ENCODE data around the gene RGS6.

GRCh38 chr14:72589652-72590051, 657.4 kb downstream of the RGS6 start:
- TF ChIP-seq SPI1 (IDR thresholded peaks at IDR 0.05; ENCODE audit: low read depth, low read length) (no peak), POLR2AphosphoS5 (IDR thresholded peaks at IDR 0.05; ENCODE audit: low read depth, low read length) (no peak), TAF1 (IDR thresholded peaks at IDR 0.05; ENCODE audit: low read depth, low read length) (no peak), POU2F2 (IDR thresholded peaks at IDR 0.05; ENCODE audit: low read depth, low read length) (no peak)
